GM12878 (cell line): ENCODE data around the gene APCDD1L. TPM values are rescaled to one million over a fixed set of nuclear protein-coding genes. Genes with fewer than 3 reads are reported as not detected.

Source experiments
- ATAC-seq: fragments of 200-7000 bp; cut with Tn5 transposase; 3 replicates; pipeline ENCODE4 v1.9.1; 2020; ENCODE audit warnings: mild to moderate bottlenecking, moderate library complexity
- BruUV-seq: library from RNA; stranded (reverse); fragments of 400-500 nt; replicated peaks from 2 replicates; lab custom pipeline; 2021; lab: Mats Ljungman, UMichigan
- CTCF ChIA-PET: fragments of 300-600 bp; sonication (Branson Sonifier 250); formaldehyde crosslinking; extraction: SDS; loops from one replicate; lab custom pipeline; 2021; ENCODE audit warnings: inconsistent platforms; lab: Yijun Ruan, JAX
- POLR2A ChIA-PET: fragments of 350-600 bp; formaldehyde crosslinking; extraction: SDS; loops from one replicate; lab custom pipeline; 2021; ENCODE audit warnings: inconsistent platforms; lab: Charles Lee
- RAD21 ChIA-PET: fragments of 300-600 bp; sonication (Branson Sonifier 250); formaldehyde crosslinking; loops from one replicate; lab custom pipeline; 2023; ENCODE audit warnings: antibody characterized with exemption; ENCODE audit not compliant: unreplicated experiment; lab: Charles Lee
- SMC1A ChIA-PET: fragments of 300-600 bp; sonication (Branson Sonifier 250); formaldehyde crosslinking; loops from one replicate; lab custom pipeline; 2023; ENCODE audit not compliant: unreplicated experiment, uncharacterized antibody; lab: Charles Lee
- DNase-seq: peaks from one replicate; pipeline ENCODE4 v3.0.0-alpha.2; 2011; ENCODE audit warnings: low read depth, low spot score
- FAIRE-seq: peaks from 3 replicates; lab custom pipeline; 2011; peaks lifted over from hg19 to GRCh38; lab: Jason Lieb, UNC
- H2AFZ ChIP-seq: 2 replicates; pipeline ENCODE4 v1.6.0; 2011; ENCODE audit warnings: low read depth, low read length, control low read depth; ENCODE audit not compliant: control insufficient read depth
- H3K27ac ChIP-seq: 2 replicates; pipeline ENCODE4 v1.5.1; 2011; ENCODE audit warnings: control low read depth; ENCODE audit not compliant: control insufficient read depth, insufficient read depth
- H3K27me3 ChIP-seq, 2 experiments: replicated peaks in 1 of 2; 2 replicates each; pipeline versions ENCODE4 v1.6.0 to v1.6.1; 2011; ENCODE audit warnings: low read length in 1 of 2; ENCODE audit not compliant: control insufficient read depth in 2 of 2, insufficient read depth in 2 of 2
- H3K36me3 ChIP-seq, 2 experiments: 2 replicates each; pipeline ENCODE4 v1.5.1; 2011; ENCODE audit warnings: low read length in 1 of 2; ENCODE audit not compliant: control insufficient read depth in 2 of 2, insufficient read depth in 2 of 2
- H3K4me1 ChIP-seq: 2 replicates; pipeline ENCODE4 v1.6.1; 2011; ENCODE audit warnings: mild to moderate bottlenecking, low read length, moderate library complexity, mixed read lengths; ENCODE audit not compliant: control insufficient read depth, insufficient read depth
- H3K4me2 ChIP-seq: 2 replicates; pipeline ENCODE4 v1.6.0; 2011; ENCODE audit warnings: control low read depth; ENCODE audit not compliant: control insufficient read depth, insufficient read depth
- H3K4me3 ChIP-seq: fragments of 200-600 bp; sonication (generic); 2 replicates; pipeline ENCODE4 v1.5.1; 2016
- H3K79me2 ChIP-seq: 2 replicates; pipeline ENCODE4 v1.6.0; 2011; ENCODE audit warnings: low read length; ENCODE audit not compliant: control insufficient read depth, insufficient read depth
- H3K9ac ChIP-seq: 2 replicates; pipeline ENCODE4 v1.8.0; 2011; ENCODE audit warnings: low read length, control low read depth, mixed read lengths; ENCODE audit not compliant: control insufficient read depth, insufficient read depth
- H3K9me3 ChIP-seq: replicated peaks from 3 replicates; pipeline ENCODE4 v1.5.1; 2011; ENCODE audit warnings: mild to moderate bottlenecking, low read length; ENCODE audit not compliant: control insufficient read depth, insufficient read depth
- H4K20me1 ChIP-seq: 2 replicates; pipeline ENCODE4 v1.6.0; 2011; ENCODE audit not compliant: control insufficient read depth, insufficient read depth
- BMI1 ChIP-seq: fragments of 450-650 bp; IDR thresholded peaks from 2 replicates; pipeline ENCODE4 v1.6.1; 2016; ENCODE audit warnings: mild to moderate bottlenecking, moderate library complexity, borderline replicate concordance
- CBFB ChIP-seq: IDR thresholded peaks from 2 replicates; pipeline ENCODE4 v1.6.1; 2016; ENCODE audit warnings: antibody characterized with exemption, low read depth
- CREB1 ChIP-seq: IDR thresholded peaks from 2 replicates; pipeline ENCODE4 v1.6.1; 2012; ENCODE audit warnings: low read depth, mild to moderate bottlenecking, inconsistent platforms
- IRF4 ChIP-seq: IDR thresholded peaks from 2 replicates; pipeline ENCODE4 v1.6.1; 2011; ENCODE audit warnings: low read depth, low read length
- KLF5 ChIP-seq: fragments of 450-650 bp; IDR thresholded peaks from 2 replicates; pipeline ENCODE4 v1.6.1; 2014; ENCODE audit warnings: mild to moderate bottlenecking; ENCODE audit not compliant: partially characterized antibody
- LARP7 ChIP-seq: fragments of 450-650 bp; IDR thresholded peaks from 2 replicates; pipeline ENCODE4 v1.6.1; 2017; ENCODE audit warnings: mild to moderate bottlenecking
- MEF2A ChIP-seq: IDR thresholded peaks from 2 replicates; pipeline ENCODE4 v1.6.1; 2011; ENCODE audit warnings: low read depth, mild to moderate bottlenecking, low read length, moderate library complexity; ENCODE audit not compliant: insufficient read depth
- MEF2B ChIP-seq: fragments of 450-650 bp; IDR thresholded peaks from 2 replicates; pipeline ENCODE4 v1.6.1; 2018; ENCODE audit warnings: mild to moderate bottlenecking, moderate library complexity; ENCODE audit not compliant: partially characterized antibody, poor library complexity, severe bottlenecking
- NFYB ChIP-seq: IDR thresholded peaks from 2 replicates; pipeline ENCODE4 v1.6.1; 2011; ENCODE audit warnings: low read depth, mild to moderate bottlenecking, low read length, improper control_type of control experiment, moderate library complexity; ENCODE audit not compliant: insufficient read depth
- NRF1 ChIP-seq: conservative IDR thresholded peaks from 2 replicates; pipeline ENCODE4 v1.6.1; 2011; ENCODE audit warnings: mild to moderate bottlenecking, low read depth, low read length, improper control_type of control experiment
- PML ChIP-seq: IDR thresholded peaks from 2 replicates; pipeline ENCODE4 v1.6.1; 2012; ENCODE audit warnings: low read length, inconsistent platforms
- POLR2A ChIP-seq: IDR thresholded peaks from 2 replicates; pipeline ENCODE4 v1.6.1; 2011; ENCODE audit warnings: low read depth, mild to moderate bottlenecking, low read length
- RBBP5 ChIP-seq: fragments of 200-600 bp; sonication (generic); conservative IDR thresholded peaks from 2 replicates; pipeline ENCODE4 v1.6.1; 2016
- SIN3A ChIP-seq: IDR thresholded peaks from 2 replicates; pipeline ENCODE4 v1.6.1; 2012; ENCODE audit warnings: low read depth, low read length, improper control_type of control experiment
- SKIL ChIP-seq: fragments of 450-650 bp; IDR thresholded peaks from 2 replicates; pipeline ENCODE4 v1.6.1; 2017; ENCODE audit warnings: mild to moderate bottlenecking, low read depth, inconsistent platforms; ENCODE audit not compliant: poor library complexity, severe bottlenecking
- USF1 ChIP-seq: IDR thresholded peaks from 2 replicates; pipeline ENCODE4 v1.6.1; 2011; ENCODE audit warnings: borderline replicate concordance, low read depth, mild to moderate bottlenecking, moderate library complexity, mixed read lengths, low read length; ENCODE audit not compliant: insufficient read depth; ENCODE audit errors: extremely low read length
- WGBS: methylation state at CpG from one replicate; pipeline ENCODE4 v1.1.6; 2016; ENCODE audit warnings: low lambda C conversion rate; ENCODE audit not compliant: insufficient replicate concordance, insufficient coverage; ENCODE audit errors: missing lambda C conversion rate; 5-methylcytosine and 5-hydroxymethylcytosine counted together
- in situ Hi-C: fragments of 300-500 bp; cut with MboI; formaldehyde crosslinking; loops from 9 replicates; pipeline ENCODE4 v1.14.3; 2018; ENCODE audit warnings: mixed read lengths
- intact Hi-C: fragments of 100-400 bp; cut with micrococcal nuclease; formaldehyde crosslinking; loops from one replicate; pipeline ENCODE4 v1.14.2; 2022; ENCODE audit not compliant: unreplicated experiment
- polyA plus RNA-seq, 11 experiments: library from polyadenylated mRNA; depleted of rRNA in 4 of 11; unstranded in 6 of 11; stranded (reverse) in 5 of 11; fragments of >200 nt; fragmentation: Nextera tagmentation in 4 of 11; fragmentation: Illumina TruSeq in 1 of 11; extraction: Ambion mirVana in 4 of 11; extraction: Trizol in 1 of 11; gene quantifications; 1 replicate in 1 of 11; 2 replicates in 10 of 11; pipeline versions ENCODE4 v1.2.1 to v1.2.3, GENCODE V29; 2011 to 2016; ENCODE audit warnings: inconsistent platforms in 2 of 11, missing spikeins in 2 of 11, low read depth in 1 of 11
- total RNA-seq, 4 experiments: library from RNA; depleted of rRNA in 3 of 4; stranded (reverse); fragments of >200 nt in 3 of 4; fragmentation: Illumina TruSeq in 1 of 4; extraction: Trizol in 1 of 4; gene quantifications; 2 replicates each; pipeline versions ENCODE4 v1.2.1 to v1.2.3, GENCODE V29; 2013 to 2021

The APCDD1L gene
- total and polyA plus RNA-seq, 10 of the 15 experiments (the other 5 are each of a cell fraction or from before 2014, with no cell fraction given): 0.14 to 0.50 TPM; not detected in 8

GRCh38 chr20:58518387-58518786 is 3.2 kb upstream of the APCDD1L start:
- intact Hi-C loops: no loop called here
- ChIA-PET RAD21 (no interaction called here), SMC1A (no interaction called here), CTCF (interaction anchor here (1.0 kb wide), 1 partner anchor 23 kb away, joined by 3 read pairs; no protein-coding TSS in a partner anchor), POLR2A (no interaction called here)
- FAIRE-seq (no peak), DNase-seq (no peak), ATAC-seq (no peak)
- Histone ChIP-seq H3K27ac (no peak overlapping the region), H3K9me3 (no peaks in the 10 kb centered on the region), H3K36me3 (no peaks in the 10 kb centered on the region), H3K27me3 (no peaks in the 10 kb centered on the region; a peak in 1 of 4 replicates), H3K4me3 (no peak overlapping the region), H3K4me2 (no peak overlapping the region), H3K4me1 (no peaks in the 10 kb centered on the region), H3K9ac (no peak overlapping the region), H4K20me1 (no peaks in the 10 kb centered on the region), H2AFZ (no peak overlapping the region), H3K79me2 (no peaks in the 10 kb centered on the region)
- BruUV-seq: no TSS peak
- WGBS: 60% methylated on average over 11 of the region's 11 CpGs
- in situ Hi-C loops: no loop called here
- TF ChIP-seq IRF4 (no peak), MEF2A (no peak), RBBP5 (no peak), BMI1 (no peak), CREB1 (no peak), NFYB (no peak), CBFB (no peak), SIN3A (no peak), POLR2A (no peak), NRF1 (no peak), PML (no peak), MEF2B (no peak), KLF5 (no peak), SKIL (no peak), LARP7 (no peak), USF1 (no peak)
